SIG-M5 treated with dmso at 0.1 percent for 504 hours (cell line): Measurements from ENCODE around the gene PARP16.
"Not testable (repeated sequence)": the region's sequence is repeated elsewhere in the genome, so short reads cannot be mapped to it uniquely, and the experiment has no call there.

Experiments
- DNase-seq: peaks from one replicate; lab custom pipeline; 2025; ENCODE audit not compliant: unreplicated experiment; lab: John Stamatoyannopoulos, UW

The PARP16 gene

GRCh38 chr15:65245096-65245856 is 41.4 kb downstream of the PARP16 start:
- DNase-seq = no peak

- DNase-seq = no peak
These were observed 42.0 kb downstream of the PARP16 start for GRCh38 chr15:65244638-65245037.

GRCh38 chr15:65236443-65236842 is 50.2 kb downstream of the PARP16 start:
- not testable (repeated sequence) for DNase-seq

DNA sequence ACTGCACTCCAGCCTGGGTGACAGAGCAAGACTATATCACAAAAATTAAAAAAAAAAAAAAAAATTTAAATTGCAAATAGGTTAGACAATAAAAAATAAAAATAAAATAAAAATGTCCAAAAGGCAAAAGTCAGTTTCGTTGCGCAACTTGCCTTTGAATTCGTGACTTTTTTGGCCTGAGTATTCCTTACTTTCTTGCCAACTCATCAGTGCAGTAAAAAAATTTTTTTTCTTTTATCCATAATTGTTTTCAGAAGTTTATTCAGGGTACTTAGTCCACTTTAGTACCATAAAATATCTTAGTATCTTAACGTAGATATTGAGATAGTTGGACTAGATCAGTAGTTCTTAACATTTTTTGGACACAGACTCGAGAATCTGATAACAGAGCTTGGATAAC is 53.0 kb downstream of the PARP16 start:
- DNase-seq = no peak

GRCh38 chr15:65232520-65232919 is 54.2 kb downstream of the PARP16 start:
- DNase-seq = no peak

DNA sequence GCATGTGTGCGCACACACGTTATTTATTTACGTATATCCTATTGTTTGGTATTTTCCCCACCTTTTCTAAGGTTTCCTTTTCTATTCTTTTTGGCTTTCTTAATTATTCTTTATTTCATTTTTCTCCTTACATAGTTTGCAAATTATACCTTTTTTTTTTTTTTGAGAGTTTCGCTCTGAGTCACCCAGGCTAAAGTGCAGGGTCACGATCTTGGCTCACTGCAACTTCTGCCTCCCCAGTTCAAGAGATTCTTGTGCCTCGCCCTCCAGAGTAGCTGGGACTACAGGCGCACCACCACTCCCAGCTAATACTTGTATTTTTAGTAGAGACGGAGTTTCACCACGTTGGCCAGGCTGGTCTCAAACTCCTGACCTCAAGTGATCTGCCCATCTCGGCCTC is 55.4 kb downstream of the PARP16 start:
- no peak for DNase-seq

- not testable (repeated sequence) for DNase-seq
These were observed 59.8 kb downstream of the PARP16 start for GRCh38 chr15:65226901-65227300.

GRCh38 chr15:65226221-65226620 is 60.5 kb downstream of the PARP16 start:
- DNase-seq = no peak

DNA sequence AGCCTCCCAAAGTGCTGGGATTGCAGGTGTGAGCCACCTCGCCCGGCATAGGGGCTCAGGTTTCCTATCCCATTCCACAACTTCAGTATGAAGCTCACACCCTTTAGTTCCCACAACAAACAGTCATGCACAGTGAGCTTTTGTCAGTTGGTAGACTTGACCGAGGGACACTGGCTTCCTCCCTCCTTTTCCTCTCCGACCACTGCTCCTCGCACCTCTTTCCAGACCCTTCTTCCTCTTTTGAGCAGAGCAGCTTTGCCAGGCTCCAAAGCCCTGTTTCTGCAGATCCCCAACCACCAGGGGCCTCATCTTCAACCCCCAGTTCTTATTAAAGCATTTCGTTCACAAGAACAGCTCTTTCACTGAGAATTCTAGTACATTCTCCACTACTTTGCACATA is 62.7 kb downstream of the PARP16 start:
- DNase-seq = no peak

DNA sequence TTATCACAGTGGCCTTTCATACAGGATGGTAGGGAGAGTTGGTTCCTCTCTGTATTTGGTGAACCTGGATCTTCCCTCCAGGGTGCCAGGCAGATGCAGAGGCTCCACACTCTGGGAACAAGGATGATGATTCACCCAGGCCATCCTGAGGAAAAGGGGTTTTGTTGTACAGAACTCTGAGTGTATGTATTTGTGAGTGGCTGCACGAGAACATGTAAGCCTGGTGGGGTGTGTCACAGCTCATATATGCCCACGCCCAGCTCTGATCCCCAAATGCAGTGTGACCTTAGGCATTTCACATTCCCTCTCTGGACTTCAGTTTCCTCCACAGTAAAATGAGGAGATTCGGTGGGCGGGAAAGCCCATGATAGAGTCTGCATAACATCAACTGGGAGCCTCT is 63.8 kb downstream of the PARP16 start:
- no peak for DNase-seq

DNA sequence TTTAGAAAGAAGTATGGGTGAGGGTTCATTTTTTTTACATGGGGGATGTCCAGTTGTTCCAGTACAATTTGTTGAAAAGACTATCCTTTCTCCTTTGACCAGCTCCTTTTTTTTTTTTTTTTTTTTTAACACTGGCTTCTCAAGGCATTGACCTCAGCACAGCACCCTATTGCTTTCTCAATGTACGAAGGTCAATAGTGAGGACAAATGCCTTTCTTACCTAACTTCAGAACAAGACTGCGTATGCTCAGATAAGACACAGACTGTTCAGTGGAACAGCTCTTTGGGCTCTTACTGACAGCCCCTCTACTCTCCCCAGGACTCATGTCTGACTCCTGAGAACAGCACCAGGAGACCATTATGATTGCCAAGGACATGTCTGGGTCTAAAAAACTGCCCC is 65.0 kb downstream of the PARP16 start:
- no peak for DNase-seq

DNA sequence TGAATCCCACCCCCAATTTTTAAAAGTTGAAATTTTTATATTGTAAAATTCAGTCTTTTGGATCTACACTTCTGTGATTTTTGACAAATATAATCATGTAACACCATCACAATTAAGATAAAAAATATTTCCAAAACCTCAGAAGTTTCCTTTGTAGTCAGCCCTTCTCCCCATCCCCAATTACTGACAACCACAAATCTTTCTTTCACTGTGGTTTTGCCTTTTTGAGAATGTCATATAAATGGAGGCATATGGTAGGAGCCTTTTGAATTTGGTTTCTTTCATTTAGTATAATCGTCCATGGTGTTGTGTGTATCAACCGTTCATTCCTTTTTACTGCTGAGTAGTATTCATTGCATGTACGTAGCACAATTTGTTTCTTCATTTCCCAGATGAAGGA is 67.5 kb downstream of the PARP16 start:
- no peak for DNase-seq

GRCh38 chr15:65217526-65218482 is 68.9 kb downstream of the PARP16 start:
- no peak for DNase-seq

DNA sequence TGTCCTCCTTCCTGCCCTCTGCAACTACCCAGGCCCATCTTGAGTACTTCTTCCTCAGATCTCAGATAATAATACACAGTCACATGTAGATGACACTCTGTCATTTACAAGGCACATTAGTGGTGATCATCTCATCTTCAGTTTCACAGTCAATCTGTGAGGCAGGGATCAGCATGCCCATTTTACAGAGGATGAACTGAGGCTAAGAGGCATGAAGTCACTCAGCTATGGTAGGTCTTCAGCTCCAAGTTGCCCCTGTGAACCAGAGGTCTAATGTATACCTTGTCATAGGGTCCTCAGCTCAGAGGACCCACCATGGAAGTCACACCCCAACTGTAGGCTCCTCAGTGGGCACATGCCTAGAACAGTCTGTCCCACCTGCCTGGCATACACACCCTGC is 71.2 kb downstream of the PARP16 start:
- DNase-seq = no peak

- no peak for DNase-seq
These were observed 72.7 kb downstream of the PARP16 start for GRCh38 chr15:65214010-65214409.

DNA sequence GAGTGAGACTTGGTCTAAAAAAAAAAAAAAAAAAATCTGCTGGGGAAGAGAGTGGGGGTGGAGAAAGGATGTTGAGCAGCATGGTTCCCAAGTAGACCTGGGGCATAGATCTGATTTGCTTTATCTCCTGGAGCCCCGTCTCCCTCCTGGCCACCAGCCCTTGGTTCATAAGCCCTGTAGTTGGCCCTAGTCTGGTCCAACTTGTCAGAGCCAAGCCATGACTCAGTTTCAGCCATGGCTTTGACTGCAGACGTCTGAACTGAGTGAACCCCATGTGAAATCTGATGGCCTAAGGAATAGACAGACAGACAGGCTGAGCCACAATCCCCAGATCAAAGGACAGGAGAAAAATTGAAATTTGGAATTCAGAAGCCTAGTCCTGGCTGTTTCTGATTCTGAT is 73.4 kb downstream of the PARP16 start:
- DNase-seq = no peak

DNA sequence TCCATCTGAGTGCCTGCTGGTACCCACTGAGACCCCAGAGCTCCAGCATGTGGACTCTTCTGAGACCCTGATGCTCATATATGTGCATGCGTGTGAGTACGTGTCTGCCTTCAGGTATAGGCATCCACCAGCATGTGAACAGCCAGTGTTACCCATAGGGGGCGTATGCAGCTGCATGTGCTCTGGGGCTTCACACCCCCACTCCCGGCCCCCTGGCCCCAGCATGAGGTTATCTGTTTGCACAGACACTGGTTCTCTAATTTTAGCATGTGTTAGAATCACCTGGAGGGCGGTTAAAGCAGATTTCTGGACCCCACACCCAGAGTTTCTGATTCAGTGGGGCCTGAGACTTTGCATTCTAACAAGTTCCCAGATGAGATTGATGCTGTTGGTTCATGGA is 74.6 kb downstream of the PARP16 start:
- DNase-seq = peak; percentile 11

DNA sequence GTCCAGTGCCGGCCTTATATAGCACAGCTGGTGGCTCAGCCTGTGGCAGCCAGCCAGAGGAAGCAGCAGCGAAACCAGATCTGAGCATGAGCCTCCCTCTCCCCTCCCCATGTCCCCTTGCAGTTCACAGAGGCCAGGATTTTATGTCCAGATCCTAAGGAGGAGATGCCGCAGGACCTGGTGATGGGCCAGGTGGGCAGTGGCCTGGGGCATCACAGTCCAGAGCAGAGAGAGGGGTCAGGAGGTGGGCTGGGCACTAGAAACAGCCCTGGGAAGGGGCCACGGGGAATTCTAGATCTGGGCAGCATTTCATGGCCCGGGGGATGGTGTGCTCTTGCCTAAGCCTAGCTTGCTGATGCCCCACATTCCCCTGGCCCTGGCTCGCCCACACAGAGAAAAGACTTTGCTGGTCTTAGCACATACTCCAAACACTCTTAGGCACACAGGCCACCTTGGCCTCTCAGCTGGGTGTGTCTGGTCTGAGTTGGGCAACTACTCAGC is 75.2 kb downstream of the PARP16 start:
- no peak for DNase-seq

GRCh38 chr15:65210770-65211481 is 75.8 kb downstream of the PARP16 start, which contains the start of gene CILP:
TSS of gene CILP (minus strand) at chr15:65211473. CDS start at chr15:65209755, 1,718 bp downstream.
- no peak for DNase-seq

DNA sequence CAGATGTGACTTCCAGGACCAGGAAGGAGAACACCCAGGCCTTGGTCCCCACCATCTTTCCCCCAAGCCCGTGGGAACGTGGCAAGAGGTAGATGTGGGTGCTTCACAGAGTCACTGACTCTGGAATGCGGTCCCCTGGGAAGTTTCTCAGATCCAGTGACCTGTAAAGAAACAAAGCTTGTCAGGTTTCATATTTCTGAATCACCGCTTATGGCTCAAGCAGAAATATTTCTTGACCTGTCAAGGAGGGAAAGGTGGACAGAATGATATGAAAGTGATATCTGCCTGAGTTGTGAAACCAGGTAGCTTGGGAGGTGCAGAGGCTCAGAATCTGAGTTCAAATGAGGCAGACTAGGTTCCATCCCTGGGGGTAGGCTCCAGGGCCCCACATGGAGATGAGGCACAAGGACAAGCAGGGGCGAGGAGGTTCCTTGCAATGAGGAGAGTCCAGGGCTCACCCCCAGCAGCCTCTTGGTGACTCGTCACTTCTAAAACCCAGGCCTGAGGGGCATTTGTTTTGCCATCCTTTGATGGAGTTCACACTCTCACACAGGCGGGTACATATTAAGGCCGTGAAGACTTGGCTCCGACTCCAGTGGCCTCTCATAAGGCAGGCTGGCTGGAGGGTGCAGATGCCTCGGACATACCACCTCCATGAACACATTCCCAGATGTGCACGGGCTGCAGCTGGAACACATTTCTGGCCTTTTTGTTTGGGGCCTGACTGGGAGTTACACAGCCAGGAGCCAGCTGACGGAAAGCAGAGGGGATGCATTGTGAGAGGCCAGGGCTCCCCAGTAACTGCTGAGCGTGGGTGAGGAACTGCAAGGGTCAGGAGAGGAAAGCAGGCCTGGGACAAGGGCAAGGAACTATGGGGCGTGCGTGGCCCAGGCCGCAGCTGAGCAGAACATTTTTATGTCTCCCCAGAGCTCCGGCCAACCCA is 76.7 kb downstream of the PARP16 start:
- DNase-seq = no peak
